Tibial nerve (tissue), 4 donors: ENCODE results near the gene ZNF135.

ENCODE experiments used
- CTCF ChIP-seq, 5 experiments: fragments of 200-600 bp in 3 of 5; fragments of 450-650 bp in 2 of 5; sonication (generic) in 3 of 5; IDR thresholded peaks; one replicate each; pipeline ENCODE4 v1.5.1; 2016 to 2019; ENCODE audit warnings: antibody characterized with exemption in 5 of 5, mild to moderate bottlenecking in 3 of 5, moderate library complexity in 2 of 5
- EP300 ChIP-seq, 2 donors: sonication (generic); formaldehyde crosslinking; IDR thresholded peaks; one replicate each; pipeline ENCODE4 v1.6.1; 2017; ENCODE audit warnings: antibody characterized with exemption in 2 of 2, mild to moderate bottlenecking in 1 of 2

GRCh38 chr19:58083021-58083420 lies 23.9 kb downstream of the ZNF135 start:
- TF ChIP-seq EP300 (IDR thresholded peaks at IDR 0.05) (no peak), CTCF (IDR thresholded peaks at IDR 0.05) (no peak)
